HUES6 (cell line): ENCODE data around the gene NCBP2.

Experiments used
- H3K27ac ChIP-seq: 2 replicates; pipeline ENCODE4 v1.7.0; 2013; ENCODE audit warnings: low read depth, mild to moderate bottlenecking, low read length, inconsistent platforms
- H3K27me3 ChIP-seq: 2 replicates; pipeline ENCODE4 v1.6.1; 2013; ENCODE audit warnings: low read length; ENCODE audit not compliant: control insufficient read depth, insufficient read depth
- H3K36me3 ChIP-seq: 2 replicates; pipeline ENCODE4 v1.6.1; 2013; ENCODE audit warnings: low read length; ENCODE audit not compliant: control insufficient read depth, insufficient read depth
- H3K4me1 ChIP-seq: 2 replicates; pipeline ENCODE4 v1.6.1; 2013; ENCODE audit warnings: low read length; ENCODE audit not compliant: control insufficient read depth, insufficient read depth
- H3K4me3 ChIP-seq: 2 replicates; pipeline ENCODE4 v1.5.1; 2013; ENCODE audit warnings: low read depth, low read length
- H3K9ac ChIP-seq: one replicate; pipeline ENCODE4 v1.6.1; 2013; ENCODE audit warnings: mild to moderate bottlenecking, low read length
- H3K9me3 ChIP-seq: 2 replicates; pipeline ENCODE4 v1.6.1; 2013; ENCODE audit warnings: low read depth, low read length; ENCODE audit not compliant: control insufficient read depth, insufficient read depth

Gene NCBP2

GRCh38 chr3:196902296-196902695 is 40.0 kb downstream of the NCBP2 start:
- Histone ChIP-seq H3K9me3 (no peaks in the 10 kb centered on the region), H3K36me3 (peaks cover 68% of the 10 kb centered on the region), H3K27ac (no peak overlapping the region), H3K4me1 (no peaks in the 10 kb centered on the region), H3K27me3 (no peaks in the 10 kb centered on the region), H3K4me3 (no peak overlapping the region), H3K9ac (no peak overlapping the region)

DNA sequence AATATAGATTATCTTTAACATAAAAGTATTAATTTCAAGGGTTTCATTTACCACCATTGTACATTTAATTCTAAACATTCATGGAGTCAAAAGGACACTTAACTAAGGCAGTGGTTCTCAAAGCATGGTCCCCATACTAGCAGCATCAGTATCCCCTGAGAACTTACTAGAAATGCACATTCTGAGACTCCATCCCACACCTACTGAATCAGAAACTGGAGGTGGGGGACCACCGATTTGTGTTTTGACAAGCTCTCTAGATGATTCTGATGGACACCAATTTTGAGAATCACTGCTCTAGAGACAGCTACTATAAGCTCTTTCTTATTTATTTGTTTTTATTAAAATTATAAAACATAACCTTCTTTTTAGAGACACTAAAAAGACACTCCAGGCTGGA is 40.6 kb downstream of the NCBP2 start:
- H3K36me3 ChIP-seq = peaks cover 66% of the 10 kb centered on the region
- H3K9me3 ChIP-seq = no peaks in the 10 kb centered on the region
- H3K4me3 ChIP-seq = no peak overlapping the region
- no peak overlapping the region for H3K27ac ChIP-seq
- no peak overlapping the region for H3K9ac ChIP-seq
- no peaks in the 10 kb centered on the region for H3K27me3 ChIP-seq
- no peaks in the 10 kb centered on the region for H3K4me1 ChIP-seq

- Histone ChIP-seq H3K9ac (no peak overlapping the region), H3K36me3 (peaks cover 15% of the 10 kb centered on the region), H3K9me3 (no peaks in the 10 kb centered on the region), H3K27ac (no peak overlapping the region), H3K27me3 (no peaks in the 10 kb centered on the region), H3K4me3 (no peak overlapping the region), H3K4me1 (no peaks in the 10 kb centered on the region)
Measured at GRCh38 chr3:196896229-196896628, 46.1 kb downstream of the NCBP2 start.

- no peaks in the 10 kb centered on the region for H3K9me3 ChIP-seq
- no peaks in the 10 kb centered on the region for H3K4me1 ChIP-seq
- H3K9ac ChIP-seq = no peak overlapping the region
- H3K27ac ChIP-seq = no peak overlapping the region
- no peak overlapping the region for H3K4me3 ChIP-seq
- H3K36me3 ChIP-seq = peaks cover 5% of the 10 kb centered on the region
- no peaks in the 10 kb centered on the region for H3K27me3 ChIP-seq
Measured at GRCh38 chr3:196894557-196895295, 47.6 kb downstream of the NCBP2 start.

DNA sequence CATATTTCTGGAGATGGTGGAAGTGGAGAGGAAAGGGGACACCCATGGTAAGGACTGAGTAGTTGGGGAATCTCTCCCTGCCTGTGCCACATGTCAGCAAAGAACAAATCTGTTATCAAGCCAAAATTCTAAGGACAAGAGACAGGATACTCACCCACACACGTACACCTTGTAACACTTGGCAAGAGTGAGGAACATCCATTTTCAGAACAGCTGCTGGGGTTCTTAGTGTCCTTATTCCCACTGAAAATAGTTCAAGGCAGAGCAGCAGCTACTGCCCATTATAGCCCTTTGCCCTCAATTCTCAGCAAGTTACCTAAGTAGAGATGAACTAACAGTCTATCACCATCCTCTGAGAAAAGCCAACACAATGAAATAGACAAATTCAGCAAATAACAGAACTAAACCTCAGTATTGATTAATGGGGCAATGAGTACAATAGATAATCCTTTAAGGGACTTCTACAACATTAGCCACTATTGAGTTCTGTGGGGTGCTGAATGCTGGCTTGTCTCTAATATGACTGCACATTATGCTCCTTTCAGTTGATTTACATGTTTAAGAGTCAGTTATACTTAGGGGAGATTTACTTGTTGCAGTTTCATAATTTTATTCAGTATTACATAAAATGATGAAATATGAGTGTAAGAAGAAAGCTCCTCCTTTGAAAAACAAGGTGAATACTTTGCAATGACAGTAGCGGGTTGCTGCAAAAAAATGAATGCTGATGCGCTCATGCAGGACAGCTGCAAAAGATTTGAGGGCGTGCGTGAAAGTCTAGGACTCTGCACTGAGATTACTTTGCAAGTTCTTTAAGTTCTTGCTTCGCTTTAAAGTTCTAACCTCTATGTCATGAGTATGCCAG is 52.3 kb downstream of the NCBP2 start:
- peaks cover 26% of the 10 kb centered on the region for H3K36me3 ChIP-seq

DNA sequence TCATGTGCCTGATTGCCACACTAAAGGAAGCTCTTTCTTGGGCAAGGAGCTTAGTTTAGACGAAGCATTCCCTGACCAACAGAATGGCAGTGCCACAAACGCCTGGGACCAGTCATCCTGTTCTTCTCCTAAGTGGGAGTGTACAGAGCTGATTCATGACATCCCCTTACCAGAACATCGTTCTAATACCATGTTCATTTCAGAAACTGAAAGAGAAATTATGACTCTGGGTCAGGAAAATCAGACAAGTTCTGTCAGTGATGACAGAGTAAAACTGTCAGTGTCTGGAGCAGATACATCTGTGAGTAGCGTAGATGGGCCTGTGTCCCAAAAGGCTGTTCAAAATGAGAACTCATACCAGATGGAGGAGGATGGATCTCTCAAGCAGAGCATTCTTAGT is 56.2 kb downstream of the NCBP2 start:
- H3K9me3 ChIP-seq = no peaks in the 10 kb centered on the region
- H3K4me3 ChIP-seq = no peak overlapping the region
- no peak overlapping the region for H3K27ac ChIP-seq
- H3K36me3 ChIP-seq = peaks cover 27% of the 10 kb centered on the region
- H3K27me3 ChIP-seq = no peaks in the 10 kb centered on the region
- no peak overlapping the region for H3K9ac ChIP-seq
- no peaks in the 10 kb centered on the region for H3K4me1 ChIP-seq

More for the DNA sequence above, 52.3 kb downstream of the NCBP2 start:
- Histone ChIP-seq H3K4me1 (no peaks in the 10 kb centered on the region), H3K9ac (no peak overlapping the region), H3K9me3 (no peaks in the 10 kb centered on the region), H3K27me3 (no peaks in the 10 kb centered on the region), H3K4me3 (no peak overlapping the region), H3K27ac (no peak overlapping the region)
